Stimulated activated CD4-positive, alpha-beta T cell treated with anti-CD3 and anti-CD28 coated beads, Interleukin-4, amount 100 ng/mL, for 24 hours (primary cell): ENCODE measurements around the gene AGXT2.
"Not testable (repeated sequence)": the region's sequence is repeated elsewhere in the genome, so short reads cannot be mapped to it uniquely, and the experiment has no call there.

Experiments used
- DNase-seq: peaks from one replicate; pipeline ENCODE4 v3.0.0-alpha.2; 2020

AGXT2 gene

GRCh38 chr5:35012365-35012764, 35.4 kb downstream of the AGXT2 start:
- no peak for DNase-seq

GRCh38 chr5:35010676-35011075, 37.1 kb downstream of the AGXT2 start:
- no peak for DNase-seq

GRCh38 chr5:35009657-35010056, 38.1 kb downstream of the AGXT2 start:
- DNase-seq = no peak

- DNase-seq = no peak
These were observed 38.7 kb downstream of the AGXT2 start for GRCh38 chr5:35009019-35009418.

GRCh38 chr5:35004771-35005170, 43.0 kb downstream of the AGXT2 start:
- no peak for DNase-seq

GRCh38 chr5:35004200-35004599, 43.5 kb downstream of the AGXT2 start:
- no peak for DNase-seq

- peak; percentile 61 for DNase-seq
These were observed 44.5 kb downstream of the AGXT2 start for GRCh38 chr5:35003018-35003957.

GRCh38 chr5:35002459-35002858, 45.3 kb downstream of the AGXT2 start:
- no peak for DNase-seq

- no peak for DNase-seq
These were observed 45.9 kb downstream of the AGXT2 start for GRCh38 chr5:35001842-35002241.

GRCh38 chr5:34998058-34998789, 49.5 kb downstream of the AGXT2 start:
- no peak for DNase-seq

- no peak for DNase-seq
These were observed 51.5 kb downstream of the AGXT2 start for GRCh38 chr5:34996261-34996660.

- no peak for DNase-seq
These were observed 53.8 kb downstream of the AGXT2 start for GRCh38 chr5:34993951-34994350.

- DNase-seq = no peak
These were observed 56.1 kb downstream of the AGXT2 start for GRCh38 chr5:34991486-34992238.

GRCh38 chr5:34986965-34987364, 60.8 kb downstream of the AGXT2 start:
- DNase-seq = no peak

- DNase-seq = no peak
These were observed 64.9 kb downstream of the AGXT2 start for GRCh38 chr5:34982823-34983222.

- no peak for DNase-seq
These were observed 69.1 kb downstream of the AGXT2 start for GRCh38 chr5:34978681-34979080.

- DNase-seq = no peak
These were observed 69.7 kb downstream of the AGXT2 start for GRCh38 chr5:34977934-34978613.

GRCh38 chr5:34976347-34976746, 71.4 kb downstream of the AGXT2 start:
- DNase-seq = no peak

GRCh38 chr5:34971655-34972054, 76.1 kb downstream of the AGXT2 start:
- DNase-seq = not testable (repeated sequence)

- DNase-seq = no peak
These were observed 77.2 kb downstream of the AGXT2 start for GRCh38 chr5:34970552-34970951.

GRCh38 chr5:34968258-34968657, 79.5 kb downstream of the AGXT2 start:
- DNase-seq = no peak

- DNase-seq = no peak
These were observed 80.2 kb downstream of the AGXT2 start for GRCh38 chr5:34967540-34967939.

- DNase-seq = peak; percentile 6
These were observed 88.4 kb downstream of the AGXT2 start for GRCh38 chr5:34959323-34959722.
